ENCODE measurements around the gene ITGA2. TPM values are rescaled to one million over a fixed set of nuclear protein-coding genes. Genes with fewer than 3 reads are reported as not detected.

ITGA2 gene
- total and polyA plus RNA-seq, 2 of the 8 experiments (the other 6 are each of a cell fraction or from before 2014, with no cell fraction given): 1.4 to 7.7 TPM

DNA sequence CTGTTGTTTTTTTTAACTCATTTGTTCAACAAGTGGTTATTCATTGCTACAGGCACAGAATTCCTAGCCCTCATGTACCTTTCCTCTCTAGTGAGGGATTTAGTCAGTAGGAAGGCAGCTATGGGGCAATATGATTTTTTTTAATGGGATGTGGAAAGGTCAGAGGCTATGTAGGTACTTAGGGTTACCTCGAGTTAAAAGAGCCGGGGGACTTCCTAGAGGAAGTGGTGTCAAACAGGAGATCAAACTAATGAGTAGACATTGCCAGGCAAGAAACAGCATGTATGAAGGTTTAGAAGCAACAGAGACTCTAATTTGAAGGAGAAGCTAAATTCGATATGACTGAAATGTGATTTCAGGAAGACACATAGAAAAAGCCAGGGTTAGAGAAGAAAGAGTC lies 50.7 kb downstream of the ITGA2 start (continued):
- TF ChIP-seq POU5F1 (IDR thresholded peaks at IDR 0.05; ENCODE audit: low read depth, low read length) (no peak), SIN3A (conservative IDR thresholded peaks at IDR 0.05 in 1 of 2, IDR thresholded peaks at IDR 0.05 in 1 of 2; ENCODE audit: low read depth in 1 of 2, low read length in 2 of 2) (no peak), NRF1 (IDR thresholded peaks at IDR 0.05; ENCODE audit: low read depth, low read length) (no peak), CBX8 (IDR thresholded peaks at IDR 0.05; ENCODE audit: borderline replicate concordance, low read depth, low read length) (no peak), RAD21 (IDR thresholded peaks at IDR 0.05 in 1 of 2, conservative IDR thresholded peaks at IDR 0.05 in 1 of 2; ENCODE audit: low read depth in 2 of 2, low read length in 2 of 2) (no peak)

Measured in H1 (cell line).